ENCODE results near the gene TTC3. TPM values are rescaled to one million over a fixed set of nuclear protein-coding genes. Genes with fewer than 3 reads are reported as not detected.
"Not testable (repeated sequence)": the region's sequence is repeated elsewhere in the genome, so short reads cannot be mapped to it uniquely, and the experiment has no call there.

The TTC3 gene
- total RNA-seq, 1 experiment from 2014 or later, result 71.9 TPM

DNA sequence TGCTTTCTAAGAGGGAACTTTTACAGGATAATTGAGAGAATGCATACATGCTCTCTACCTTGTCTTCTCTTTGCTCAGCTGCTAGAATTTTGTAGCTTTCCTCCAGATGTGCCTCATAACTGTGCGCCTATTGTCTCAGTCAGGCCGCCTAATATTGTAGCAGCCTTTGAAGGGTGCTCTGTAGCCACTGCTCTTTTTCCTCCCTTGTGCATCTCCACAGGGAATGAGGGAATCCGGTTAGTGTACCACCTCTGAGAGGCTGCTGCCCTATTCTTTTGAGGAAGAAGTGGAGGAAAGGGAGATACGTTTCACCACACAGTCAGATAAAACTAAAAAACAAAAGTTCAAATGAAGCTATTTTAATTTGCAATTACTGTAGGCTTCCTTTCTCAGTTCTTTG, 22.8 kb downstream of the TTC3 start:
- no peak for DNase-seq (ENCODE audit: low spot score)

DNA sequence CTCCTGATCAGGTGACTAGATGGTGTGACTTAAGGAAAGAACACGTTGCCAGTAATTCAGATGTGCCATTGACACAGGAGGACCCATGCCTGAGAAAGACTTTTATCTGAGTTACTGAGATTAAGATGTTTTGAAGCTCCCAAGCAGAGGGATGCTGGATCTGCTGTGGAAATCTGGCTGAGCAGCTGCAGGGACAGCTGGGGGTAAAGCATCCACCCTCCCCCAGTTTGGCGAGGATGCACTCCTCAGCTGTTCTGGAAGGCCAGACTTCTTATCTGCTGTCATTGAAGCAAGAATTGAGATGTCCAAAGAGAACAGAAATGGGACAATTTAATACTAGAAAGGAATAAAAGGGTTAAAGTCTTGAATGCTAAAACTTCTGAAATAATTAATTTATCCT, 25.7 kb downstream of the TTC3 start:
- DNase-seq (ENCODE audit: low spot score), result no peak

DNA sequence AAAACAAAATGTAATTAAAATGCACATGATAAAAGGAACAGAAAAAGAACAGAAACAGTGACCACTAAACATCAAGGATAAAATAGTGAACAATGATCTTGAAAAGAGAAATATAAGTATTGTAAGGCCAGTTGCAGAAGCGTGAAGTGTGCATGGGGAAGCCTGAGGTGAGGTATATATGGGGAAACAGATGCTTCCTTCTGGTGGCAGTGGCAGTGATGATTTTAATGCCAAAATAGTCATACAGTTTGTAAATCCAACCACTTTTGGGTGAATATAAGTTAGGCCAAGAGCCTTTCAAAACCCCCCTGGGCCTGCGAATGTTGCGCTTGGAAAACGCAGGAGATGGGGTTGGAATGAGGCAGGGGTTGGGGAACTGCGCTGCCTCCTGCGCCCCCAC, 27.3 kb downstream of the TTC3 start:
- no peak for DNase-seq (ENCODE audit: low spot score)

DNA sequence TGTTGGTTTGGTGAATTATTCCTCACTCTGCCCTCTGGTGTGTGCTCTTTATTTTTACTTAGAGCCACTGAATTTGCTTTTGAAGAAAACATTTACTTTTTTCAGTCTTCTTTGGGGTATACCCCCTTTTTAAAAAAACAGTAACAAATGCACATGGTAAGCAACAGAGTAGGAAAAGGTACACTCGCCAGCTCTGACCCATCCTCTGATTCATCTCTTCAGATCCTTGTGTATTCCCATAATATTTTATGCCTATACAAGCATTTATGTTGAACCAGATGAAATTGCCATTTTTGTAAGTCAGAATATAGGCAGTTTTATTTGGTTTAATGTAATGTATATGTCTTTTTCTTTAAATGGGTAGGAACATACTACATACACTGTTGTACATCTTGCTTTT, 28.3 kb downstream of the TTC3 start:
- DNase-seq (ENCODE audit: low spot score), result no peak

DNA sequence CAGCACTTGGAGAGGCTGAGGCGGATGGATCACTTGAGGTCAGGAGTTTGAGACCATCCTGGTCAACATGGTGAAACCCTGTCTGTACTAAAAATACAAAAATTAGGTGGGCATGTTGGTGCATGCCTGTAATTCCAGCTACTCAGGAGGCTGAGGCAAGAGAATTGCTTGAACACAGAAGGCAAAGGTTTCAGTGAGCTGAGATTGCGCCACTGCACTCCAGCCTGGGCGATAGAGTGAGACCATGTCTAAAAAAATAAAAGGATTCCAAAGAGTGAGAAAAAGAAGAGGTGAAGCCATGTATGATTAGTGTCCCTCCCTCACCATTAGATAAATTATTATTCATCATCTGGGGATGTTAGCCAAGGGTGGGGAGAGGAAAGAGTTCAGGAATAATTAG, 29.7 kb downstream of the TTC3 start:
- not testable (repeated sequence) for DNase-seq (ENCODE audit: low spot score)

DNA sequence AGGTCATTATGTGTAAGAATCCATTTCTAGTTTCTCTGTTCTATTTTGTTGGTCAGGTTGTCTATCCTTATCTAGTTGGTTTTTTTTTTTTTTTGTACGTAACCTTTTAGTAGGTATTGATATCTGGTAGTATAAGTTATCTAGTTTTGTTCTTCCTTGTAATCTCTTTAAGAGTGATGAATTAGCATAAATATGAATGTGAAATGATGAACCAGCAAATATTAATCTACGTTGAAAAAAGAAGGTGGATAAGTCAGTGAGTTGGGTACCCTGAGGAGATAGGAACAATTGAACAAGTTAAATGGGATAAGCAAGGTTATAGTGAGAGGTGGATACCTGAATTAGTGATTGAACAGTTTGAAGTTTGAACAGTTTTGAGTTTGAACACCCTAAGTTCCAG, 33.9 kb downstream of the TTC3 start:
- DNase-seq (ENCODE audit: low spot score), result no peak

DNA sequence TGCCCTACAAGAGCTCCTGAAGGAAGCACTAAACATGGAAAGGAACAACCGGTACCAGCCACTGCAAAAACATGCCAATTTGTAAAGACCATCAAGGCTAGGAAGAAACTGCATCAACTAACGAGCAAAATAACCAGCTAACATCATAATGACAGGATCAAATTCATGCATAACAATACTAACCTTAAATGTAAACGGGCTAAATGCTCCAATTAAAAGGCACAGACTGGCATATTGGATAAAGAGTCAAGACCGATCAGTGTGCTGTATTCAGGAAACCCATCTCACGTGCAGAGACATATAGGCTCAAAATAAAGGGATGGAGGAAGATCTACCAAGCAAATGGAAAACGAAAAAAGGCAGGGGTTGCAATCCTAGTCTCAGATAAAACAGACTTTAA, 38.0 kb downstream of the TTC3 start:
- DNase-seq (ENCODE audit: low spot score), result not testable (repeated sequence)

DNA sequence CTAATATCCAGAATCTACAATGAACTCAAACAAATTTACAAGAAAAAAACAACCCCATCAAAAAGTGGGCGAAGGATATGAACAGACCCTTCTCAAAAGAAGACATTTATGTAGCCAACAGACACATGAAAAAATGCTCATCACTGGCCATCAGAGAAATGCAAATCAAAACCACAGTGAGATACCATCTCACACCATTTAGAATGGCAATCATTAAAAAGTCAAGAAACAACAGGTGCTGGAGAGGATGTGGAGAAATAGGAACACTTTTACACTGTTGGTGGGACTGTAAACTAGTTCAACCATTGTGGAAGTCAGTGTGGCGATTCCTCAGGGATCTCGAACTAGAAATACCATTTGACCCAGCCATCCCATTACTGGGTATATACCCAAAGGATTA, 41.2 kb downstream of the TTC3 start:
- not testable (repeated sequence) for DNase-seq (ENCODE audit: low spot score)

DNA sequence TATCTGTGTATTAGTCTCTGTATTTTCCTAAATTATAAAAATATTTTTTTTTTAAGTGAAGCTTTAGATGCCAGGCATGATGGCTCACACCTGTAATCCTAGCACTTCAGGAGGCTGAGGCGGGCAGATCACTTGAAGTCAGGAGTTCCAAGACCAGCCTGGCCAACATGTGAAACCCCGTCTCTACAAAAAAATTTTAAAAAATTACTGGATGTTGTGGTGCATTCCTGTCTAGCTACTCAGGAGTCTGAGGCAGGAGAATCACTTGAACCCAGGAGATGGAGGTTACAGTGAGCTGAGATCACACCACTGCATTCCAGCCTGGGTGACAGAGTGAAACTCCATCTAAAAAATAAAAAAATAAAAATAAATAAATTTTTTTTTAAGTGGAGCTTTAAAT, 43.4 kb downstream of the TTC3 start:
- DNase-seq (ENCODE audit: low spot score), result not testable (repeated sequence)

DNA sequence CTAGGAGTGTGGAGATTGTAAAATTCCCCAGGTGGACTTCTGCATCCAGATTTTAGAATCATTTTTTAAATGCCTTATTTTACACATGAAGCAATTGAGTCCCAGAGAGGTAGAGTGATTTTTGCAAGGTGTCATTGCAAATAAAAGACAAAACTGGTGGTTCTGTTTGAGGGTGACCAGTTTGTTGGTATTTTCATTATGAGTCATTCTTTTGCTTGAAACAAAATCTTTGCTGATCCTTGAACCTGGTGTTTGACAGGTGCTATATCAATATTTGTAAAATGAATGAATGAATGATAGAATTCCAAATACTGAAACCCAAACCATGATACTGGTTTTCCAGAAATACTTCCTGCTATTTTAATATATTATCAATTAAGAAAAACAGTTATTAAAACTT, 44.1 kb downstream of the TTC3 start:
- DNase-seq (ENCODE audit: low spot score), result no peak

DNA sequence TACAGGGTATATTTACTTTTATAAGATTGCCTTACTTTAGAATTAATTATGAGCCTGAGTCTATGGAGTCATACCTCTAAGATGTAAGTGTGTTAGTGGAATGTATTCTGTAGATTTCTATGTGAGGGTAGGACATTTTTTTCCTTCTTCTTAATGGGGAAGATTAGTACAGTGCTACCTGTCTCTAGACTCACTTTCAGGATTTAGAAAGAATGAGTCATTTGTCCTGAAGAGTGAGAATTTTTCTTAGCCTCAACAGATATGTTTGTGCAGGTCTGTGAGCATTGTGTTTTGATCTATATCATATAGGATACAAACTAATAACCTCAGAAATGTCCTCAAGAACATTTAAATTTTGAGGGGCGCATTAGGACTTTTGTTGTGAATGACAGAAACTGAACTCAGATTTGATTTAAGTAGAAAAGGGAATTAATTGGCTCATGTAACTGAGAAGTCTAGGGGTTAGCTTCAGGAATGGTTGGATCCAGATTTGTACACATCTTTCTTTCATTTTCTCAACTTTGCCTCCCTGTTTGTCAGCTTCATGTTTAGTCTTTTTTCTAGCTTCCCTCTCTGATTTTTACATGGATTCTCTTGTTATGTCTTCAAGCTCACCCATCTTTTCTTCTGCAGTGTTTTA, 45.3 kb downstream of the TTC3 start:
- no peak for DNase-seq (ENCODE audit: low spot score)

DNA sequence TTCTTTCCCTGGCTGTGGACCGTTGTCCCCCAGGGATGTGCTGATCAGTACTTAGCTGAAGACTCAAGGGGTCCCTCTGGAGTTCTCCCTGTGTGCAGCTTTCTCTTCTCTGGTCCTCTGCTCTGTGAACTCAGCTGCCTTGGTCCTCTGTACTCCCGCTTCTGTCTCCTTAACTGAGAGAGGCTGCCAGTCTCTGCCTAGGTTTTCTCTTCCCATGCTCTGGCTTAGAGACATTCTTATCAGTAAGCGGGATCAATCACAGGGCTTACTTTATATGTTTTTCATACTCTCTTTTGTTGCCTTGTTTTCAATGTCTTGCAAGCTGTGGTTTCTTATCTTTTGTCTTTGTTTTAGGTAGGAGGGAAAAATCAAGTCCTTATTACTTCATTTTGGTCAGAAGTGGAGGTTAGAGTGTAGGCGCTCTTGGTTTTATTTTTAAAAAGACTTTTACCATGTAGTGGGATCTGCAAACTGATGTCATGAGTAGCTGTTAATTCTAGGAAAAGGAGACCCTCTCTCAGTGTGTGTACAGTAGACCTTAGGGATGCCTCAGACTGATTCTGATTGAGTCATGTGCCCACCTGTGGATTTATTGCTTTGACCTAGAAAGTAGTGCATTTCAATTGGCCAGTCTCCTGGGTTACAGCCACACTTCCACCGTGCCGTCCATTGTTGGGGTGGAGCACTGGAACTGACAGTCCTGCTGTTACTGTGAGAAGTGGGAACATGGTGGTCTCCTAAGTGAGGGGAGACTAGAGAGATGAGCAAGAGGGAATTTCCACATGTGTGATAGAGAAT, 46.6 kb downstream of the TTC3 start:
- DNase-seq (ENCODE audit: low spot score), result no peak

DNA sequence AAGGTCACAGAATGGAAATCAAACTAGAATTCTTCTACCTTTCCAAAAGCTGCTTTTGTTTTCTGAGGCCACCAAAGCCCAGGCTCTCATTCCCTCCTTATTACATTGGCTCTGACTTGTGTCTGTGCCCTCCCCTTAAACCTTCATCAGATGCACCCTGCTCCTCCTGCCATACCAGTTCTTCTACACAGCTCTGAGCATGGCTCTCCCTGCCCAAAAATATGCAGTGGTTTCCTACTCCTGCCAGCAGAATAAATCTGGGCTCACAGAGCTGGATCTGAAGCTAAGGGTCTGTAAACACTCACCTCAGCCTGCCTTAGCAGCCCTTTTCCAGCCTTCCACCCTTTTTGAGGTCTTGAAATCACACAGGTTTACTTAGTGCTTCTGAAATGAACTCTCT, 55.0 kb downstream of the TTC3 start:
- no peak for DNase-seq (ENCODE audit: low spot score)

DNA sequence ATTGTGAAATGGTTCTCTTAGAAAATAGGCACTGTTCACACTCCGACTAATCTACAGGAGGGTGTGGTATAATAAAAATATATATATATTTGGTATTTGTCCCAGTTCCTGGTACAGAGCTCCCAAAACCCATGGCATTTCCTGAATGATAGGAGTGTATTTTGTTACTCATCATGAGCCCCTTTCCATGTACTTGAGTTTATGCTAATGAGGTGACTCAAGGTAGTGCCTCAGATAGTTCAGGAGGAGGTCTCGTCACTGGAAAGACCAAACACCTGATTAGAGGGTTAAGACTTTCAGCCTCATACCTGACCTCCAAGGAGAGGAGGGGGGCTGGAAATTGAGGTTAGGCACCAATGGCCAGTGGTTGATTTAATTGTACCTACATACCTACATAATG, 57.9 kb downstream of the TTC3 start:
- DNase-seq (ENCODE audit: low spot score), result no peak

DNA sequence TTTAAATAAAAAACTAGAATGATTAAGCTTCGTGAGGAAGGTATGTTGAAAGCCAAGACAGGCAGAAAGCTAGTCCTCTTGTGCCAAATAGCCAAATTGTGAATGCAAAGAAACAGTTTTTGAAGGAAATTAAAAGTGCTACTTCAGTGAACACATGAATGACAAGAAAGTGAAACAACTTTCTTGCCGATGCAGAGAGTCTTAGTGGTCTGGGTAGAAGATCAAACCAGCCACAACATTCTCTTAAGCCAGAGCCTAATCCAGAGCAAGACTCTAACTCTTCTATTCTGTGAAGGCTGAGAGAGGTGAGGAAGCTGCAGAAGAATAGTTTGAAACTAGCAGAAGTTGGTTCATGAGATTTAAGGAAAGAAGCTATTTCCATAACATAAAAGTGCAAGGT, 63.2 kb downstream of the TTC3 start:
- no peak for DNase-seq (ENCODE audit: low spot score)

DNA sequence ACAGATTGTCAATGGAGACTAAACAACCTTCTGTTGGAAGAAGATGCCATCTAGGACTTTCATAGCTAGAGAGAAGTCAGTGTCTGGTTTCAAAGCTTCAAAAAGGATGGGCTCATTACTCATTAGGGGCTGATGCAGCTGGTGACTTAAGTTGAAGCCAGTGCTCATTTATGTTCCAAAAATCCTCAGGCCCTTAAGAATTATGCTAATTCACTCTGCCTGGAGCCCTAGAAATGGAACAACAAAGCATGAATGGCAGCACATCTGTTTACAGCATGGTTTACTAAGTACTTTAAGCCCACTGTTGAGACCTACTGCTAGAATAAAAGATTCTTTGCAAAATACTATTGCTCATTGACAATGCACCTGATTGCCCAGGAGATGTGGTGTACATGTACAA, 63.7 kb downstream of the TTC3 start:
- no peak for DNase-seq (ENCODE audit: low spot score)

DNA sequence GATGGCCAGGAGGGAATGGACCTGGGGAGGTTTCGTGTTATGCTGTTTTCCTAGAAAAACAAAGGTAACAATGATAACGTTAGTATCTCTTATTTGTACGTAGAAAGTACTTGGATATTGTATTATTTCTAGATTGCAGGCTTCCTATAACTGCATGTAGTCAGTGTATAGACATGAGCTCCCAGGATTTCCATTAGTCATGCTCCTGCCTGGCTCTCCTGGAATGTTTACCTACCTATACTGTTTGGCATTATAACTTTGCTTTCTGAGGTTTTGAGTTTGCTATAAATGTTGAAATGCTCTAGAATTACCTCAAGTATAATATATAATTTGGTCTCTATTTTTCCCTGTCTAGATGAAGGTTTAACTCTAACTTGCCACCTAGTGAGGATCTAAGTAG, 66.1 kb downstream of the TTC3 start:
- no peak for DNase-seq (ENCODE audit: low spot score)

DNA sequence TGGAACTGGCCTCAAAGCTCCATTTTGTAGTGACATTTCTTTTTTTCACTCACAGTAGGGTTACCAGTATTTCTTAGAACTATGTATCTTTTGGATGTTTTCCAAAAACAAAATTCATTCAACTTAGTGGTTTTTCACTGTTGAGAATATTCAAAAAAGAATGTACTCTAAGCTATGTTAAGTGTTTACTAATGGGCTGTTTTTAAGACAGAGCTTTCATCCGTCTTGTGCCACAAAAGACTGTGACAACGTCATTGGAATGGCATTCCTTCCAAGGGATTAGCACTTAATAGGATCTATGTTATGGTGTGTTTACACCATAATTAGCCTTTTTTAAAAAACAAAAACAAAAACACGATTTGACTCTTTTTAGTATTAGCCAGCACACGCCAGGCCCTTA, 66.8 kb downstream of the TTC3 start:
- DNase-seq (ENCODE audit: low spot score), result no peak

DNA sequence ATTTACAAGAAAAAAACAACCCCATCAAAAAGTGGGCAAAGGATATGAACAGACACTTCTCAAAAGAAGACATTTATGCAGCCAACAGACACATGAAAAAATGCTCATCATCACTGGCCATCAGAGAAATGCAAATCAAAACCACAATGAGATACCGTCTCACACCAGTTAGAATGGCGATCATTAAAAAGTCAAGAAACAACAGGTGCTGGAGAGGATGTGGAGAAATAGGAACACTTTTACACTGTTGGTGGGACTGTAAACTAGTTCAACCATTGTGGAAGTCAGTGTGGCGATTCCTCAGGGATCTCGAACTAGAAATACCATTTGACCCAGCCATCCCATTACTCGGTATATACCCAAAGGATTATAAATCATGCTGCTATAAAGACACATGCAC, 70.3 kb downstream of the TTC3 start:
- not testable (repeated sequence) for DNase-seq (ENCODE audit: low spot score)

DNA sequence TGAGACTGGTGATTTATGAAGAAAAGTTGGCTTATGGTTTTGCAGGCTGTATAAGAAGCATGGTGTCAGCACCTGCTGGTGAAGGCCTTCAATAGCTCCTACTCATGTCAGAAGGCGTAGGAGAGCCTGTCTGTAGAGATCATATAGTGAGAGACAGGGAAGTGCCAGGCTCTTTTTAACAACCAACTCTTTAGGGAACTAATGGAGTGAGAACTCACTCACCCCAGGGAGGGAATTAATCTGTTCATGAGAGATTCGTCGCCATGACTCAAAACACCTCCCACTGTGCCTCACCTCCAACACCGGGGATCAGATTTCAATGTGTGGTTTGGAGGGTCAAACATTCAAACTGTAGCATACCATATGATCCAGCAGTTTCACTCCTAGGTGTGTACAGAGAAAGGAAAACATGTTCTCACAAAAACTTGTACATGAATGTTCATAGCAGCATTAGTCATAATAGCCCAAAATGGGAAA, 72.6 kb downstream of the TTC3 start:
- peak; percentile 28 for DNase-seq (ENCODE audit: low spot score)

DNA sequence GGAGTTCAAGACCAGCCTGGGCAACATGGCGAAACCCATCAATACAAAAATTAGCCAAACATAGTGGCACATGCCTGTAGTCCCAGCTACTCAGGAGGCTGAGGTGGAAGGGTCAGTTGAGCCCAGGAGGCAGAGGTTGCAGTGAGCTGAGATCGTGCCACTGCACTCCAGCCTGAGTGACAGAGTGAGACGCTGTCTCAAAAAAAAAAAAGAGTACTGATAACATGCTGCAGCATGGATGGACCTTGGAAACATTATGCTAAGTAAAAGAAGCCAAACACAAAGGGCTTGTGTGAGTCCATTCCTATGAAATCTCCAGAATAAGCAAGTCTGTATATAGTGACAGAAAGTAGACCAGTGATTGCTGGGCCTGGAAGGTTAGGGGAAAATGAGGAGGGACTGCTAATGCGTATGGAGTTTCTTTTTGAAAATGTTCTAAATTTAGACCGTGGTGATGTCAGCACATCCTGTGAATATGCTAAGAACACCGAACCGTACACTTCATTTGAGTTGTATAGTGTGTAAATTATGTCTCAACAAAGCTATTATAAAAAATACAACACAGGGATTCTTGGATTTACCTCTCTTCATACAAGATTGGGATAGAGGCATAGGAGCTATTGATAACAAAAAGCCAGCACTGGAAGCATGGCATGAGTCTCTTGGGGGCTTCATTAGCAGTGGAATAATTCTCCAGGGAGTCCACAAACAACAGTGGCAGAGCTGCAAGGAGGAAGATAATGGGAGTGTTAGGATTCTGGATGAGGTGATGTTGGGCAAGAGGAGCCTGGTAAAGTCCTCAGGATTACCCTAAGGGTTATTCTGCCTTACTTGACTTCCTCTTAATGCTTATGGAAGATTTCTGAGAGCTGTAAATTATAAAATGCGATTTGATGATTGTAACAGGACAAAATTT, 73.5 kb downstream of the TTC3 start:
- DNase-seq (ENCODE audit: low spot score), result no peak

DNA sequence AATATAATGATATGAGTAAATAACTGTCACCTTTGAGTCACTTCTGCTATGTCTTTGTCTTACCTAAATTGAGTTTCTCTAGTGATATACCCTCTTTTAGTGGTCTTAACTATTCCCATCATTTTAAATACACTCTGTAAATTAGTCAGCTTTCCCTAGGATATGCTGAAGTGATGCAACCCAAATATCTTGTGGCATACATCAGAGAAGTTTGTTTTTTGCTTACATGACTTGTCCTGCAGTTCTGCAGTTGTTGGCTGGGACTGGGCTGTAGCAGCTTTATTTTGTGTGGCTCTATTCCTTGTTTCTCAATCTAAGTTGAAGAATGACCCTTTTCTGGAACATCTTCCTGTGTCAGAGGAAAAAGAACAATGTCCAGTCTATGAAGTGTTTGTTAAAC, 76.4 kb downstream of the TTC3 start:
- no peak for DNase-seq (ENCODE audit: low spot score)

Data from H4 (cell line).